Right renal cortex interstitium (tissue), 3 donors: ENCODE measurements around the gene RETREG1. TPM values are rescaled to one million over a fixed set of nuclear protein-coding genes. Genes with fewer than 3 reads are reported as not detected.

Experiments used
- DNase-seq, 3 donors: peaks; one replicate each; pipeline ENCODE4 v3.0.0-alpha.2; 2013; ENCODE audit warnings: low read depth in 3 of 3, low spot score in 2 of 3
- polyA plus RNA-seq, 3 donors: library from polyadenylated mRNA; unstranded; fragments of 120-200 nt; gene quantifications; one replicate each; pipeline ENCODE4 v1.2.1, GENCODE V29; 2013; ENCODE audit not compliant: insufficient read length in 3 of 3

RETREG1 gene
- polyA plus RNA-seq, 3 donors, result 41.7 to 54.6 (median 48.9) TPM

DNA sequence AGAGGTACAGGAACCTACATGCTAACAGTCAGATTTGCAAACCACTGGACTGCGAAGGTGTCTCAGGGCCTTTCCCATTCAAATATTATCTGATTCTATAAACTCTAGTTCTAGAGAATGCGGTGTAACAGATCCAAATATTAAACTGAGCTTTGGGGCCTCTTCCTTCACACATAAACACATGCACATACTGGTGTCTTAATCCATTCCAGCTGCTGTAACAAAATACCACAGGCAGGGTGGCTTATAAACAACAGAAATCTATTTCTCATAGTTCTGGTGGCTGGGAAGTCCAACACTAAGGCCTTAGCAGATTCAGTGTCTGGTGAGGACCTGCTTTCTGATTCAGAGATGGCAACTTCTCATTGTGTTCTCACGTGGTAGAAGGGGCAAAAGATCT, 30.2 kb downstream of the RETREG1 start:
- DNase-seq, result no peak

DNA sequence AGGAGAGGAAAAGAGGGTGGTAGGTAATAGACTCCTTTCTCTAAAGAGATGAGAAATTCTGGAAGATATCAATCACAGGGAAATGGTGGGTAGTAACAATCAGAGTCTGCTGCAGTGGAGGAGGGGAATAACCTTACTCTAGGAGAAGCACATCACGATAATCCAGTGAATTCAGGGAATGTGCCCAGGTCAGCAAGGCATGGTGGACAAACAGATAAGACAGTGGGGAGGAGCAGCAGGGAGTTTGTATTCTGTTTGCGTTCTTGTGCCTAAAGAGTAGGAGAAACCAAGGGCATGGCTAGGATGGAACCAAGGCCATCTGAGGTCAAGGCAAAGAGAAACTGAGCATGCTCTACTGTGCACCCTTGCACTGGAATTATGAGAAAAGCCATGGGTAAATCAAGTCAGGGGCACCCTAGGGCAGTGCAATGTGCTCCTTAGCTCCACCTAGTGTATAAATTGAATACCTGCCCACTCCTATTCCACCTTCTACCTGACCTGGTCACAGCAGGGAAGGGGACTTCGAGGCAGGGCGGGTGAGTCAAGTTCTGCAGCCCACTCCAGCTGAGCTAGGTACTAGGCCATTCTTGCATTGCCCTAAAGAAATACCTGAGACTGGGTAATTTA, 31.6 kb downstream of the RETREG1 start:
- DNase-seq, result no peak

- no peak for DNase-seq
These were observed 34.7 kb downstream of the RETREG1 start for GRCh38 chr5:16582081-16582480.

- no peak for DNase-seq
These were observed 36.4 kb downstream of the RETREG1 start for GRCh38 chr5:16580382-16580781.

- no peak for DNase-seq
These were observed 37.5 kb downstream of the RETREG1 start for GRCh38 chr5:16579142-16579847.

DNA sequence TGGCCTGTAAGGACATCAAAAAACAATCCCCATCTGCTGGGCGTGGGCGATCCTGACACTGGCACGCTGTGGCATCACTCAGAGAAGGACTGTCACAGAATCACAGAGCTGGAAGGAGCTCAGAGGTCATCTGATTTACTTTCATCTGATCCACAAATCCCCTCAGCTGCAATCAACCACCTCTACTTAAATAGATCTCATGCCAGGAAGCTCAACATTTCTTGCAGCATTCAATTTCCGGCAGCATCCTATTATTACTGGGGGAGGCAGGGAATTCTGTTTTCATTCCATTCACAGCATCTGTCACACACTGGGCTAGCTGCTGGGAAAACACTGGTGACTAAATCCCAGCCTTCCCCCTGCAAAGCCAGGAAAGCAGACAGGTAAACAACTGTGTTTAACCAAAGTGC, 38.3 kb downstream of the RETREG1 start:
- no peak for DNase-seq

GRCh38 chr5:16577677-16578076, 39.1 kb downstream of the RETREG1 start:
- DNase-seq, result no peak

DNA sequence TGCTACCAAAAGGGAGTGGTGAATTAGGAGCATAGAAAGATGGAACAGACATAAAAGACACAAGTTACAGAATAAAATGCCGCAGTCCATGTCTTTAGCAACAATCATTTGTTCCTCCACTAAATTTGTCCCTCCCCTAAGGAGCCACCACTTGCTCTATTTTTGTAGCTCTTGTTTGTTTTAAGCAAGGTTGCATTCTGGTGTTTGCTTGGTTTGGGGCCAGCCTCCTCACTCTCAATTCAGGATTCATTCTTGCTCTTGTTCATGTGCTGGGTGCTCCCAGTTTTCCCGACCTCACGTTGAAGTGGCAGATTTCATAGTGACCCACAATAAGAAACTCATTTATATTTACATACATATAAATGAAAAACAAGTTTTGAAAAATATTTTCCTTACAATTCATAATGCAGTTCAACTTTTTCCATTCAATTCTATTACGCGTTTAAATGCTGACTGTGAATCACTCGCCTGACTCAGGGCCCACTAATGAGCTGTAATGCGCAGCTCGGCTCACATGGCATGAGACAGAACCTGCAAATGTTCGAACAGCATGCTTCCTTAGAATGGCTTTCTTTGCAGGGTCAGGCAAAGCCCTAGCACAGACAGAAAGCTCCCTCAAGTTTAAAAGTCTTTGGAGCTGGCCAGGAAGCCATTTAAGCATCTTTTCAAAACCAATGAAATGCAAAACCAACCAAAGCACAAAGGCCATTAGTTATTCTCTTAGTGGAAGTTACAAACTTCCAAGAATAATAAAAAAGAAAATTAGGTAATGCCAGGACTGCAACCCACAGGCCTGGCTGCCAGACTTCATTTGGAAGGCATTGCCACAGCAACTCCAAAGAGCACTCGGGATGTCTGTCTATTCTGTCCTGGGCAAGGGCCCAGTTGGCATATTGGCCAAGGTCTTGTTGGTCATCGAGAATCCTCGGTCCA, 41.7 kb downstream of the RETREG1 start:
- DNase-seq, result no peak

DNA sequence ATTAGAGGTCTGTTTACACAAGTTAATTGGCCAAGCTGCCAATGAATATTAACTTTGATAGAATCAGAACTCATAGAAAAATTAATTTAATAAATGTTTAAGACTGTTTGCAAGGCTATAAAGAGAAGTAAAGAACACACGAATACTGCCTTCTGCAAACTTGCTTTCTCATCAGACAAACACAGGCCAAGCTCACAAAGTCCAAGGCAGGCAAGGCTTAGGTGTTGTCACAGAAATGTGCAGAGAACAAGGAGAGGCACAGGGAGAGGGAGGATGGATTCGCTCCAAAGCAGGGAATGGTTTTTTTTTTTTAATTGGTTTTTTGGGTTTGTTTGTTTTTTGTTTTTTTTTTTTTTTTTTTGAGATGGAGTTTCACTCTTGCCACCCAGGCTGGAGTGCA, 43.4 kb downstream of the RETREG1 start:
- DNase-seq, result no peak

DNA sequence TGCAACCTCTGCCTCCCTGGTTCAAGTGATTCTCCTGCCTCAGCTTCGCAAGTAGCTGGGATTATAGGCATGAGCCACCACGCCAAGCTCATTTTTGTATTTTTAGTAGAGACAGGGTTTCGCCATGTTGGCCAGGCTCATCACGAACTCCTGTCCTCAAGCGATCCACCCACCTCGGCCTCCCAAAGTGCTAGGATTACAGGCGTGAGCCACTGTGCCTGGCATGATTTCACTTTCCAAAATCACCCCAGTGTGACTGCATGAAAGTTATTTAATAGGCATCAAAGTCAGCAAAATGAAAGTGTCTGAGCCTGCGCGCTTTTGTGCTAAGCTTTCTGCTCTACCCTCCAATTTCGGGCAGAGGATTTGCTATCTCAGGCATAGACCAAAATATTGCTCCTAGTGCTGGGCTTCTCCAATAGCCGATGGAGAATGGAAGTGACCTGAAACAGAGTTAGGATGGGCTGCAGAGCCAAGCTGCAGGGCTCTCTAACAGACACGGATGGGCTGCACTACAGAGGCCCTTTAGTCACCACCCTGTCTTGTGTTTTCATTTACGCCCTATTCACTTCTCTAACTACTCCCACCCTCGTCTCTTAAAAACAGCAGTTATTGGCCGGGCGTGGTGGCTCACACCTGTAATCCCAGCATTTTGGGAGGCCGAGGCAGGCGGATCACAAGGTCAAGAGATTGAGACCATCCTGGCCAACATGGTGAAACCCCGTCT, 44.3 kb downstream of the RETREG1 start:
- no peak for DNase-seq

DNA sequence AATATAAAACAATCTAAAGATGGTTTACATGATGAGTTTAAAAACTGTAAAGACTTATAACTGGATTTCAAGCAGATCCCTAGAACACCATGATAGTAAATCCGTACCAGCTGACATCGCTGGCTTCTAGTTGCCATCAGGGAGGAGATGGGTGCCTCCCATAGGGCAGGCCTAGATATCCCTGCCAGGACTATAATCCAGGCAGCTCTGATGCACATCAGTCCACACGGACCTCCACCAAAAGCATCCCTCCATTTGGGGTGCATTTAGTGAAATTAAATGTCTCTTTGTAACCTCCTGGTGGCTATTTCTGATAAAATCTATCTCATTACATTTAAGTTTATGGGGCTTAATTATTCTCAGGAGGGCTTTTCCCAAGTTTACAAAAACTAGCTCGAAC, 45.8 kb downstream of the RETREG1 start:
- DNase-seq, result no peak

DNA sequence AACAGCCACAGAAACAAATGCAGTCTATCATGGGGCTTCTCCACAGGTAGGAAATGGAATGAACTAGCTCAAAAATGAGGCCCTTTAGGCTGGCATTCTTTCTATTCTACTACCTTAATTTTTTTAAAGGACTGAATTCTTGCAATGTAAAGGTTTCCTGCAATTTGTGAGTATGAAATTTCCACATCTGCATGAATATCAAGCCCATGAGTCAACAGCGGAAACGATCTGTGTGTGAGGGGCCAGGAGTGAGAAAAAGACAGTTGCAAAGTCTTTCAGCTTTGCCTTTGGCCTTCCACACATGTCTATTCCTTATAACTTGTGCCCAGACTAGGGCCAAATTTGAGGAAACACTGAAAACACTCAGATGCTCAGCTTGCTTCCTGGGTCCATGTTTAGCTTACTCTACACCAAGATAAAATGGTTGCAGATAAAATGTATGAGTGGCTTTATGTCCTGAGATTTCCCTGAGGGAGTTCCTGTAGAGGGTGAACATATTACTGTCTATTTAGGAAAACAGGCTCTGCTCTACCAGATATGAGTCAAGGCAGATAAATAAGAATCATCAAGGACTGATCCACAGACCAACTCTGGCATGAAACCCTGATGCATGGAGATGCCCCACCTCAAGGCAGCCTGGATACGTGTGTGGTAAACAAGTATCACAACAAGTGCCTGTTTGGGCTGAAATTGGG, 46.5 kb downstream of the RETREG1 start:
- no peak for DNase-seq

DNA sequence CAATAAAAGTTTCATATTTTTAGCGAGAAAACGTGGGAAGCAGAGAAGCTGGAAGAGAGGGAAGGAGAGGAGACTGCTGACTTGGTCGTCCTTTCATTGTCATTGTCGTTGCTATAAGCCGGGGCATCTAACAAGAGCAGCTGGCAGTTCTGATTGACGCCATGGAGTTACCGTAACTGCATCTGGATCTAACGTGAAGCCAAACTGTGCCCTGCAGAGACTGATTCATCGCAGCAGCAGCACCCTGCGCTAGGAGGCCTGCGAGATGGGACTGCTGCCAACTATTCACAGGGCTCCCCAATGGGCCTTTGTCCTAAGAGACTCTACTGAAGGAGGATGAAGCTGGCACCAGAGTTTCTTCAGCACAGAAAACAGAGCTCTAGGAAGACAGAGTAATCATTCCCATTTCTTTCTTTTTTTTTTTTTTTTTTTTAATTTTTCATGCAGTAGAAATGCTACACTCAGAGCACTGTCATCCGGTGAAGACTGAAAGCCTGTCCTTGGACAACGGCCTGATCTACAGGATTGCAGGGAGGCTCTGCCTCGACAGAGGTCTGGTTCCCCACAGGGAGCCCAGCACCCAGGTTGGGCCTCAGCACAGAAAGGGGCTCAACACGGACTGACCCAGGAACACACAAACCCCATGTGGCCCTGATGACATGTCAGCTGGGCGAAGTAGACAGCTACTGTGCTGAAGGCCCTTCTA, 47.8 kb downstream of the RETREG1 start:
- DNase-seq, result no peak

- DNase-seq, result no peak
These were observed 49.4 kb downstream of the RETREG1 start for GRCh38 chr5:16567365-16567764.

DNA sequence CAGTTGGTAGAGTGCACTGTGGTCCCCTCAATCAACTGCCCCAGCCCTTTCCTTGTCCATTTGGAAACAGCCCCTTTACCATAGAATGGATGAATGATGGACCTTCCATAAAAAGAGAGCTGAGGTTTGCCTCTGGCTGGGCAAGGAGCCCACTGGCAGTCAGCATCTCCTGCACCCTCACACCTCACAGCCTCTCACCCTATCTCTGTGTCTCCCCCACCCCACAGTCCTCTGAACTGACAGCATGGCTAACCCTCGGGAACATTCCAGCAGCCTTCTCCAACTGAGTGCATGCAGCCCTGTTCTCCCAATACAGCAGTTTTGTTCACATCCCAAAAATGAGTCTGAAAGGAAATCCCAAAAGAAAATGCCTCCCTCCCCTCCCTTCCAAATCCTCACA, 51.7 kb downstream of the RETREG1 start:
- DNase-seq, result no peak

GRCh38 chr5:16564248-16564867, 52.4 kb downstream of the RETREG1 start:
- DNase-seq, result no peak

- no peak for DNase-seq
These were observed 53.1 kb downstream of the RETREG1 start for GRCh38 chr5:16563686-16564085.

GRCh38 chr5:16561660-16562059, 55.1 kb downstream of the RETREG1 start:
- DNase-seq, result no peak

DNA sequence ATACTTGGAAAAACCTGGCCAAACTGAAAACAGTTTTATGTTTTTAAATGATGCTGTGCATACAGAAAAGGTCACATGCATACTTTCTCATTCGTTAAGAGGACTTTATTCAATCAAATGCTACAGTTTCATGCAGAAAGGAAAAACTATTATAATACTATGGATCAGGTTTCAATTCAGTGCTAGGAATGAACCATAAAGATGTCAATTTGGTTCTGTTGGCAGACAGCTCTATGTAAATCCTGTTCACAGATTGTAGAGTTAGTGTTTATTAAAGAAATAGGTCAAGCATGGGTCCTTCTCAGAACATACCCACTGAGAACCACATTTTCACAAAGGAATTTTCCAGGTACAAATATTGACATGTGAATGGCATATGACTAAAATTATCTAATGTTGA, 57.1 kb downstream of the RETREG1 start:
- no peak for DNase-seq
